GM21717 (cell line): ENCODE data around the gene LRRC27.
"Not testable (repeated sequence)": the region's sequence is repeated elsewhere in the genome, so short reads cannot be mapped to it uniquely, and the experiment has no call there.

Experiments
- ATAC-seq: cut with Tn5 transposase; IDR thresholded peaks from one replicate; pipeline ENCODE4 v1.9.1; 2021; ENCODE audit warnings: mild to moderate bottlenecking, moderate library complexity; ENCODE audit not compliant: unreplicated experiment

Gene LRRC27

GRCh38 chr10:132314336-132314735, 17.7 kb upstream of the LRRC27 start:
- ATAC-seq, result no peak

- ATAC-seq, result not testable (repeated sequence)
These were observed 17.1 kb upstream of the LRRC27 start for GRCh38 chr10:132314881-132315280.

GRCh38 chr10:132316133-132316532, 15.9 kb upstream of the LRRC27 start:
- no peak for ATAC-seq

GRCh38 chr10:132317477-132317876, 14.5 kb upstream of the LRRC27 start:
- not testable (repeated sequence) for ATAC-seq

- peak; percentile 97 for ATAC-seq
These were observed 11.9 kb upstream of the LRRC27 start for GRCh38 chr10:132319853-132320653.

- ATAC-seq, result peak; percentile 7
These were observed 11.1 kb upstream of the LRRC27 start for GRCh38 chr10:132320654-132321469.

GRCh38 chr10:132321726-132322125, 10.3 kb upstream of the LRRC27 start:
- no peak for ATAC-seq

- no peak for ATAC-seq
These were observed 9.4 kb upstream of the LRRC27 start for GRCh38 chr10:132322586-132323048.

- ATAC-seq, result no peak
These were observed 7.8 kb upstream of the LRRC27 start for GRCh38 chr10:132324186-132324585.

GRCh38 chr10:132326344-132326889, 5.6 kb upstream of the LRRC27 start:
- ATAC-seq, result no peak

- no peak for ATAC-seq
These were observed 5.1 kb upstream of the LRRC27 start for GRCh38 chr10:132326925-132327324.

- no peak for ATAC-seq
These were observed 3.9 kb upstream of the LRRC27 start for GRCh38 chr10:132328106-132328505.

GRCh38 chr10:132328738-132329137, 3.3 kb upstream of the LRRC27 start:
- no peak for ATAC-seq

- no peak for ATAC-seq
These were observed 2.2 kb upstream of the LRRC27 start for GRCh38 chr10:132329565-132330485.

- no peak for ATAC-seq
These were observed 1.5 kb upstream of the LRRC27 start for GRCh38 chr10:132330486-132330833.

GRCh38 chr10:132332433-132332754, 401 bp downstream of the LRRC27 start:
- peak; percentile 63 for ATAC-seq

- no peak for ATAC-seq
These were observed 1.4 kb downstream of the LRRC27 start for GRCh38 chr10:132333386-132333785.

GRCh38 chr10:132334631-132335188, 2.7 kb downstream of the LRRC27 start:
- no peak for ATAC-seq

GRCh38 chr10:132335189-132336063, 3.4 kb downstream of the LRRC27 start:
- ATAC-seq, result no peak
